Natural killer cell (primary cell): ENCODE results near the gene GRB2. TPM values are rescaled to one million over a fixed set of nuclear protein-coding genes. Genes with fewer than 3 reads are reported as not detected.

ENCODE experiments used
- ATAC-seq, 3 donors: fragments of 150-1000 bp in 2 of 3; fragments of 200-7000 bp in 1 of 3; cut with Tn5 transposase; 1 replicate in 1 of 3; 2 replicates in 2 of 3; pipeline ENCODE4 v1.10.0; 2021; ENCODE audit warnings: mild to moderate bottlenecking in 2 of 3, moderate library complexity in 2 of 3
- DNase-seq, 2 donors: peaks; one replicate each; pipeline versions ENCODE4 v3.0.0 to v3.0.0-alpha.2; 2013 to 2021; ENCODE audit warnings: mixed read lengths in 1 of 2
- H3K27ac ChIP-seq: one replicate; pipeline ENCODE4 v1.5.1; 2013; ENCODE audit warnings: mild to moderate bottlenecking, low read length
- H3K27me3 ChIP-seq: one replicate; pipeline ENCODE4 v1.6.1; 2013; ENCODE audit warnings: low read length; ENCODE audit not compliant: control insufficient read depth, insufficient read depth
- H3K36me3 ChIP-seq: one replicate; pipeline ENCODE4 v1.6.1; 2013; ENCODE audit warnings: low read length; ENCODE audit not compliant: control insufficient read depth, insufficient read depth
- H3K4me1 ChIP-seq: one replicate; pipeline ENCODE4 v1.6.1; 2013; ENCODE audit warnings: low read length; ENCODE audit not compliant: control insufficient read depth, insufficient read depth
- H3K4me3 ChIP-seq: one replicate; pipeline ENCODE4 v1.5.1; 2013; ENCODE audit warnings: low read length
- H3K9me3 ChIP-seq: one replicate; pipeline ENCODE4 v1.6.1; 2013; ENCODE audit warnings: low read length; ENCODE audit not compliant: control insufficient read depth, insufficient read depth
- H3K27ac Mint-ChIP-seq, 2 donors: one replicate each; pipeline ENCODE4 v1.8.0; 2022; ENCODE audit warnings: mild to moderate bottlenecking in 2 of 2, mixed read lengths in 2 of 2, moderate library complexity in 1 of 2
- H3K27me3 Mint-ChIP-seq, 2 donors: one replicate each; pipeline ENCODE4 v1.8.0; 2022; ENCODE audit warnings: low read depth in 2 of 2, mixed read lengths in 2 of 2
- H3K36me3 Mint-ChIP-seq: one replicate; pipeline ENCODE4 v1.8.0; 2022; ENCODE audit warnings: mixed read lengths
- H3K4me1 Mint-ChIP-seq, 2 donors: one replicate each; pipeline ENCODE4 v1.8.0; 2022; ENCODE audit warnings: mixed read lengths in 2 of 2
- H3K4me3 Mint-ChIP-seq: one replicate; pipeline ENCODE4 v1.8.0; 2022; ENCODE audit warnings: mild to moderate bottlenecking, moderate library complexity, mixed read lengths
- H3K9me3 Mint-ChIP-seq, 2 donors: one replicate each; pipeline ENCODE4 v1.8.0; 2022; ENCODE audit warnings: mixed read lengths in 2 of 2
- CTCF ChIP-seq: fragments of 200-600 bp; IDR thresholded peaks from one replicate; pipeline ENCODE4 v1.8.0; 2022; ENCODE audit warnings: antibody characterized with exemption
- WGBS: methylation state at CpG from one replicate; pipeline ENCODE4 v1.1.7; 2013; ENCODE audit warnings: missing lambda C conversion rate; ENCODE audit not compliant: insufficient coverage; 5-methylcytosine and 5-hydroxymethylcytosine counted together
- intact Hi-C: fragments of 100-400 bp; cut with micrococcal nuclease; formaldehyde crosslinking; loops from one replicate; pipeline ENCODE4 v1.14.2; 2022
- total RNA-seq, 4 donors: library from RNA; stranded (reverse); fragments of 120-200 nt in 1 of 4; gene quantifications; one replicate each; pipeline versions ENCODE4 v1.2.3 to v1.2.4, GENCODE V29; 2013 to 2022

The GRB2 gene
- total RNA-seq, 3 donors from 2014 or later (not counting 1 experiment from before 2014, with no cell fraction given) = 115 to 142 (median 116) TPM

- no peak for ATAC-seq
- DNase-seq = no peak
- Mint-ChIP-seq H3K36me3 (no peaks in the 10 kb centered on the region), H3K4me1 (peaks cover 7 to 12% of the 10 kb centered on the region in 2 donors), H3K27me3 (no peaks in the 10 kb centered on the region), H3K27ac (no peak overlapping the region), H3K9me3 (no peaks in the 10 kb centered on the region), H3K4me3 (no peak overlapping the region)
- no peak for TF ChIP-seq CTCF
- 87% methylated on average over 18 of the region's 20 CpGs for WGBS
- H3K27me3 ChIP-seq = no peaks in the 10 kb centered on the region
- no peak overlapping the region for H3K4me3 ChIP-seq
- peaks cover 36% of the 10 kb centered on the region for H3K4me1 ChIP-seq
- H3K27ac ChIP-seq = peak overlapping the region; percentile 51
- H3K9me3 ChIP-seq = no peaks in the 10 kb centered on the region
- intact Hi-C loops = no loop called here
- H3K36me3 ChIP-seq = peaks cover 40% of the 10 kb centered on the region
Measured at GRCh38 chr17:75319904-75320691, 85.4 kb downstream of the GRB2 start.

GRCh38 chr17:75318615-75319222, 86.8 kb downstream of the GRB2 start:
- Mint-ChIP-seq H3K4me3 (no peak overlapping the region), H3K36me3 (no peaks in the 10 kb centered on the region), H3K27ac (peak overlapping the region in 1 of 2 donors; percentile 31), H3K4me1 (peaks cover 9 to 15% of the 10 kb centered on the region in 2 donors), H3K27me3 (no peaks in the 10 kb centered on the region), H3K9me3 (no peaks in the 10 kb centered on the region)
- WGBS = 94% methylated on average over 10 of the region's 10 CpGs
- Histone ChIP-seq H3K9me3 (no peaks in the 10 kb centered on the region), H3K36me3 (peaks cover 40% of the 10 kb centered on the region), H3K27ac (no peak overlapping the region), H3K4me1 (peaks cover 40% of the 10 kb centered on the region), H3K27me3 (no peaks in the 10 kb centered on the region), H3K4me3 (no peak overlapping the region)
- no peak for DNase-seq
- TF ChIP-seq CTCF = no peak
- no peak for ATAC-seq
- intact Hi-C loops = no loop called here

- H3K27me3 ChIP-seq = no peaks in the 10 kb centered on the region
- H3K9me3 ChIP-seq = no peaks in the 10 kb centered on the region
- Mint-ChIP-seq H3K4me3 (no peak overlapping the region), H3K9me3 (no peaks in the 10 kb centered on the region), H3K27ac (peak overlapping the region; percentile 31 to 36), H3K36me3 (no peaks in the 10 kb centered on the region), H3K27me3 (no peaks in the 10 kb centered on the region), H3K4me1 (peaks cover 7 to 14% of the 10 kb centered on the region in 2 donors)
- H3K36me3 ChIP-seq = peaks cover 40% of the 10 kb centered on the region
- WGBS = 95% methylated on average over 10 of the region's 10 CpGs
- intact Hi-C loops = no loop called here
- ATAC-seq (no peak), DNase-seq (no peak)
- no peak for TF ChIP-seq CTCF
- H3K4me1 ChIP-seq = peaks cover 40% of the 10 kb centered on the region
- H3K4me3 ChIP-seq = no peak overlapping the region
- H3K27ac ChIP-seq = no peak overlapping the region
Measured at GRCh38 chr17:75318211-75318610, 87.3 kb downstream of the GRB2 start.
